ENCODE results near the gene DNAH6. TPM values are rescaled to one million over a fixed set of nuclear protein-coding genes. Genes with fewer than 3 reads are reported as not detected.
"Not testable (repeated sequence)": the region's sequence is repeated elsewhere in the genome, so short reads cannot be mapped to it uniquely, and the experiment has no call there.

The DNAH6 gene
- total RNA-seq, 1 donor from 2014 or later = not detected

DNA sequence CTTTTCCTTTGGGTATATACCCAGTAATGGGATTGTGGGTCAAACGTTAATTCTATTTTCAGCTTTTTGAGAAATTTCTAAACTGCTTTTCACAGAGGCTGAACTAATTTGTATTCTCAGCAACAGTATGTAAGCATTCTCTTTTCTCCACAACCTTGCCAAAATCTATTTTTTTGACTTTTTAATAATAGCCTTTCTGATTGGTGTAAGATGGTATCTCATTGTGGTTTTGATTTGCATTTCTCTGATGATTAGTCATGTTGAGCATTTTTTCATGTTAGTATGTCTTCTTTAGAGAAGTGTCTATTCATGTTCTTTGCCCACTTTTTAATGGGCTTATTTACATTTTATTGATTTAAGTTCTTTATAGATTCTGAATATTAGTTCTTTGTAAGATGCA is 219.1 kb downstream of the DNAH6 start:
- DNase-seq (ENCODE audit: low read depth, low spot score) = no peak

DNA sequence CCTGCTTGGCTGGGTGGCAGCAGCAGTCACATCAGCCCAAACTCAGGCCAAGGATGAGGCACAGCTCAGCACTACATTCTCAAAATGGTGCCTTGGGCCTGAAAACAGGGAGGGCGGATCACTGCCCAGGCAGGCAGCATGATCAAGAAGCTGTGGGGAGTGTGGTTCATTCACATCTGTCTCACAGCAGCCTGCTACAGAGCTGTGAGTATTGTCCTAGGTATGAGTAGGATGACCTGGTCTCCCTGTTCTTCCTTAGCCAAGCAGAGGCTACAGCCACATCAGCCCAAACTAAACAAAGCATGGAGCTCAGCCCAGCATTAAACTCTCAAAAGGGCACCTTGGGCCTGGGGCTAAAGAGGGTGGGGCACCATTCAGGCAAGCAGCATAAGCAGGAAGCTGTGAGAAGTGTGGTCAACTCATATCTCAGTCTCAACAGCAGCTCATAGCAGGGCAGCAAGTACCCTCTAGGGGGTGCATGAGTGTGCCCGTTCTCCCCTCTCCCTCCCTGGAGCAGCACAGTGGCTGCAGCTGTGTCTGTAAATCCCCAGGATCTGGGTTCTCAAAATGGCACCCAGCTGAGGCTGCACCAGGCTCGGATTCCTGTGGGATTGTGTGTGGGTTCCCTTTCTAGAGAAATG is 225.0 kb downstream of the DNAH6 start:
- no peak for DNase-seq (ENCODE audit: low read depth, low spot score)

DNA sequence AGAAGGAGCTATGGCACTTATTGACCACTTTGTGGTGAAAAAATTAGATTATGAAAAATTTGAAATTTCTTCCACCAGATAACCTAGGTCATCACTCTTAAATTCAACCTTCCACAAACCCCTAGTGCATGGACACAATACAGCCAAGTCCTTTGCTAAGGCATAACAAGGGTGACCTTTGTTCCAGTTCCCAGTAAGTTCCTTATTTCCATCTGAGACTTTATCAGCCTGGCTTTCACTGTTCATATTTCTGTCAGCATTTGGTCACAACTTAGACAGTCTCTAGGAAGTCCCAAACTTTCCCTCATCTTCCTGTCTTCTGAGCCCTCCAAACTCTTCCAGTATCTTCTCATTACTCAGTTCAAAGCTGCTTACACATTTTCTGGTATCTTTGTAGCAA is 232.0 kb downstream of the DNAH6 start:
- DNase-seq (ENCODE audit: low read depth, low spot score) = no peak

- no peak for DNase-seq (ENCODE audit: low read depth, low spot score)
Measured at GRCh38 chr2:84749442-84749841, 233.1 kb downstream of the DNAH6 start.

- DNase-seq (ENCODE audit: low read depth, low spot score) = no peak
Measured at GRCh38 chr2:84755096-84755495, 238.8 kb downstream of the DNAH6 start.

DNA sequence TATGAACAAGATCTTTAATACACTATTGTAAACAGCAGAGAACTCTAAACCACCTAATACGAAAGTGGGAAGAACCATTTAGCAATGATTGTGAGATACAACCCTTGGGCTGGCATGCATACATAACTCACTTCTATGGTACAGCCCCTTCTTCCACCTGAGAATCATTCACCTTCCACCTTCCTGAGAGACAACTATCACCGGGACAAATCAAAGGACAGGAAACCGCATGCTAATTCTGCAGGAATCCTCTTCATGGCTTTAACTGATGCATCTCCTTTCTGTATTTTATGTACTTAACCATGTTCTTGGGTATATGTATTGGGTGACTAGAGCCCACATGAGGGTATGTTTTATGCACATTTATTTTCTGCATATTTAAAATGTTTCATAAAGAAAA is 241.3 kb downstream of the DNAH6 start:
- no peak for DNase-seq (ENCODE audit: low read depth, low spot score)

DNA sequence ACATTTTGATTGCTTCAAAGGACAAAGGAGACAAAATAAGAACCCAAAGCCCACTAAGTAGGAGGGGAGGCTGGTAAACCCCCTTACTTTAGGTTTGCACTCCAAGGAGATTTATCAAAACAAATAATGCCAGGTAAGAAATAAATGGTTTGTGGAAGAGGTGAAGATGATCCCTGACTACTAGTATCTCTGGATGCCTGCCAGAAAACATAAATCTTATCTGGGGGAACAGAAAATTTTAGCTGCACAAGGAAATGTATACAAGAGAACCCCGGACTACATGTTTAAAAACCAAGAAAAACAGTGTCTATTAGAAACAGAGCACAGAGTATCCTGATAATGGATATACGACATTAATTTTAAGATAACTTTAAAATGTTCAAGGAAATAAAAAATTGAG is 250.5 kb downstream of the DNAH6 start:
- no peak for DNase-seq (ENCODE audit: low read depth, low spot score)

- no peak for DNase-seq (ENCODE audit: low read depth, low spot score)
Measured at GRCh38 chr2:84768840-84769239, 252.5 kb downstream of the DNAH6 start.

DNA sequence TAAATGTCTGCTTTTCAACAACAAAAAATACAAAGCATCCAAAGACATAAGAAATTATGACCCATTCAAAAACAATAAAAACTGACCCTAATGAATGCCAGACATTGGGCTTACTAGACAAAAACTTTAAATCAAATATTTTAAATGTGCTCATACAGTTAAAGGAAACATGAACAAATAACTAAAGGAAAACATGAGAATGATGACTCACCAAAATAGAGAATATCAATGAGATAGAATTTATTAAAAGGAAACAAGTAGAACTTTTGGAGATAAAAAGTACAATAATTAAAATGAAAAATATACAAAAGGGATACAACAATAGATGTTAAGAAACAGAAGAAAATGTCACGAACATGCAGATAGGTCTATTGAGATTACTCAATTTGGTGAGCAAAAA is 254.0 kb downstream of the DNAH6 start:
- no peak for DNase-seq (ENCODE audit: low read depth, low spot score)

DNA sequence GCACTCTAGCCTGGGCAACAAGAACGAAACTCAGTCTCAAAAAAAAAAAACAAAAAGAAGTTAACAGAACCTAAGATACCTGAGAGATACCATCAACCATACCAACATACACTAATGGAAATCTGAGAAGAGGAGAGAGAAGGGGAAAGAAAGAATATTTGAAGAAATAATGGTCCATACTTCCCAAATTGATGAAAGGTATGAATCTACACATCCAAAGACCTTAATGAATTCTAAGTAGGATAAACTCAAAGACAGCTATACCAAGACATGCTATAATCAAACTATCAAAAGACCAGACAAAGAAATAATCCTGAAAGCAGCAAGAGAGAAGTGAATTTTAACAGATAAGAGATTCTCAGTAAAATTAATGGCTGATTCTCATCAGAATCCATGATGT is 255.0 kb downstream of the DNAH6 start:
- DNase-seq (ENCODE audit: low read depth, low spot score) = no peak

- not testable (repeated sequence) for DNase-seq (ENCODE audit: low read depth, low spot score)
Measured at GRCh38 chr2:84773562-84773961, 257.3 kb downstream of the DNAH6 start.

- no peak for DNase-seq (ENCODE audit: low read depth, low spot score)
Measured at GRCh38 chr2:84776011-84776410, 259.7 kb downstream of the DNAH6 start.

GRCh38 chr2:84778911-84779690 is 262.8 kb downstream of the DNAH6 start:
- DNase-seq (ENCODE audit: low read depth, low spot score) = no peak

GRCh38 chr2:84779781-84780180 is 263.5 kb downstream of the DNAH6 start:
- DNase-seq (ENCODE audit: low read depth, low spot score) = peak; percentile 59

DNA sequence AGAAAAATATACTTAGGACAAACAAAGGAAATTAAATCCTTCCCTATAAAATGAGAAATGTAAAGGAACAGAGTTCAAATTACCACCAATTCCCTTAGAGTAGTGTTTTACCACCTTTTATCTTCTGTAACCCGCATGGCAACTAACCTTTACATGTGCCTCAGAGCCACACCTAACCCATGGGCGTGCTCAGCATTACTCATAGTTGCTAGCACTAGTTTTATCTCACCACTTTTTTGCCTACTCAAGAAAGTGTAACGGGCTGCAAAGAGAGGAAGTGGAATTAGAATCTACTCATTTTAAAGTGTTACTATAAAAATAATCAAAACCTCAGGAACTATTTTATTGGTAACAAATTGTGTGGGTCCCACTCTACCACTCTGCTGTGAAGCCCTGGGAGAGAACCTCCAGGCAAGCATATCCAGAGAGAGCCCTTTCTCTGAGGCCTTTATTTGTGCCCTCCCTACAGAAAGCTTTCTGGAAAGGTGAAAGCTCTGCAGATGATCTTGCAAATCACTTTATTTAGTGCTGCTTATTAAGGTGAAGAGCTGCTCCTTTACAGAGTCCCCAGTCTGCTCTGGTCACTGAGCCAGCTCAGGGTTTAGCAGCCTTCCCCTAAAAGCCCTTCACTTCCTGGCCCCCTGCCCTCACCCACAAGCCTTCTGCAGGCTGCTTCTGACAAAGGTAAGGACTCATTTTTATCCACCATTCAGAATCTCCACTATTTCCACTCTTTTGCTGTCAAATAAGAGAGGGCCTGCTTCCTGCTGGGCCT is 265.8 kb downstream of the DNAH6 start:
- no peak for DNase-seq (ENCODE audit: low read depth, low spot score)

- no peak for DNase-seq (ENCODE audit: low read depth, low spot score)
Measured at GRCh38 chr2:84782717-84783442, 266.6 kb downstream of the DNAH6 start.

DNA sequence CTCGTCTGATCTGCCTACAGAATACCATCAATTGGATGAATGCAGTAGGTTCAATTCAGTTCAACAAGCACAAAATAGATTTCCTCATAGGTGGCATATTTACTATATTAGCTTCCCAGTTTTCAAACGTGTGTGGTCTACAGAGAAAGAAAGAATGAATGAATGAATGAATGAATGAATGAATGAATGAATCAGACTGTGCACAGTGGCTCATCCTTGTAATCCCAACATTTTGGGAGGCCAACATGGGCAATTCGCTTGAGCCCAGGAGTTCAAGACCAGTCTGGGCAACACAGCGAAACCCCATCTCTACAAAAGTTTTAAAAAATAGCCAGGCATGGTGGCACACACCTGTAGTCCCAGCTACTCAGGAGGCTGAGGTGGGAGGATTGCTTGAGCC is 269.7 kb downstream of the DNAH6 start:
- no peak for DNase-seq (ENCODE audit: low read depth, low spot score)

DNA sequence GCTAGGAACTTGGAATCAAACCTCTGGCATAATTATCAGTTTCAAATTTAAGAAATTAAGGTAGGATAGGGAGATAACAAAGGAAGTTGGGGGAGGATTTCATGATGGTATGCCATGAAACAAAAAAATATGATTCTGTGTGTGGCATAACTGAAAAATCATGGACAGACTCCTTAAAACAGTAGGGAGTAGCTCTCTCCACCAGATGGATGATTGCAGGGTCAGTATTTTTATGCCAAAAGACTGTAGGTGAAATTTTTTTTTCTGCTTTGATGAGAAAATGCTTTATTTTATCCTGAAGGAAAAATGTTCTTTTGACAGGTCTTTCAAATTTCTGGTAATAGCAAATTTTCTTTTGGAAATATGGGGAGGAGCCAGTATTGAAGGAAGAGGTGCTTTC is 270.3 kb downstream of the DNAH6 start:
- DNase-seq (ENCODE audit: low read depth, low spot score) = no peak

DNA sequence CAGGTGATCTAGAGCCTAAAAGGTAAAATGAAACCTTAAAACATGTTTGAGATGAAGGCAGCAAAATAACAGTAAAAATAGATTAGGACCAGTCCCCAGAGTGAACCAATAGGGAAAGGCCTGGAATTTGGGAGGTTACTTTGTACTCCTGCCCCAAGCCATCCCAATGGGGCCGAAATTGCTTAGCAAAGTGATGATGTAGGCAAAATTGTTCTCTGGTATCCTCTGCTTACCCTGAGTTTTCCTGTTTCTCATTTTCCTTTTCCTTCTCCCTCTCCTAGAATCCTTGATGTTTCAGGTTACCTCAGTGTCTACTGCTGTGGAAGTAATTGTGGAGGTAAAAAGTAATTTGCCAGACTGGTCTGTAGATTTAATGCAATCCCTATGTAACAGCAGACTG is 271.7 kb downstream of the DNAH6 start:
- DNase-seq (ENCODE audit: low read depth, low spot score) = no peak

GRCh38 chr2:84788498-84788897 is 272.2 kb downstream of the DNAH6 start:
- no peak for DNase-seq (ENCODE audit: low read depth, low spot score)

DNA sequence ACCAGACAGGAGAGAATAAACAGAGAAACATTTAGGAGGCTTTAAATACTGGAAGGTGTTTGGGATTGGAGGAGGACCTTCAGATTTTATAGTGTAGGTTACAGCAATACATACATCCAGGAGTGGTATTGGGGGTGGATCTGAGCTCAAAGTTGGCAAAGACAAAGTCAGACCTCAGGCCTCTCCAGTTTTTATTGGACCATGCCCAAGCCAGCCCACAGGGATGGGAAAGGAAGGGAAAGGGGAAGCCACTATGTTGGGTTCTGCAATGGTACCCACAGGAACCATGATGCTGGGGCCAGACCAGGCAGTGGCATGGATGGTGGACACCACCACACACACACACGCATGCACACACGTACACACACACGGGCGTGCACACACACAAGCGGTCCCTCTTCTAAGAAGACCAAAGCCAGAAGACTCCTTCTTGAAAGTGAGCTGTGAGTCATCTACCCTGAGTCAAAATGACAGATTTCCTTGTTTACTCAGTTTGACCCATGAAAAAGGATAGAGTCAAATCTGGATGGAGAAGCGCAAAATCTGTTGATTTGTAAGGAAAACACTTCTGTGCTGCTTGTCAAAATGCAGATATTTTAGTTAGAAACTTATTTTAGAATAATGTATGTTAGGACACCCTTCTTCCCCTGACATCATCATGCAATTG is 276.7 kb downstream of the DNAH6 start:
- no peak for DNase-seq (ENCODE audit: low read depth, low spot score)

Measured in pulmonary artery endothelial cell (primary cell).